IPS DF 19.7 (cell line): ENCODE results near the gene GALNT13.

Source experiments
- DNase-seq: peaks from one replicate; pipeline ENCODE4 v3.0.0-alpha.2; 2013; ENCODE audit warnings: low read depth, low spot score

The GALNT13 gene

GRCh38 chr2:154223726-154224125, 352.0 kb downstream of the GALNT13 start:
- DNase-seq, result no peak

GRCh38 chr2:154226931-154227330, 355.2 kb downstream of the GALNT13 start:
- DNase-seq, result no peak

- no peak for DNase-seq
Measured at GRCh38 chr2:154228566-154229280, 357.0 kb downstream of the GALNT13 start.

- DNase-seq, result no peak
Measured at GRCh38 chr2:154229966-154230365, 358.2 kb downstream of the GALNT13 start.

- no peak for DNase-seq
Measured at GRCh38 chr2:154231021-154231420, 359.3 kb downstream of the GALNT13 start.

DNA sequence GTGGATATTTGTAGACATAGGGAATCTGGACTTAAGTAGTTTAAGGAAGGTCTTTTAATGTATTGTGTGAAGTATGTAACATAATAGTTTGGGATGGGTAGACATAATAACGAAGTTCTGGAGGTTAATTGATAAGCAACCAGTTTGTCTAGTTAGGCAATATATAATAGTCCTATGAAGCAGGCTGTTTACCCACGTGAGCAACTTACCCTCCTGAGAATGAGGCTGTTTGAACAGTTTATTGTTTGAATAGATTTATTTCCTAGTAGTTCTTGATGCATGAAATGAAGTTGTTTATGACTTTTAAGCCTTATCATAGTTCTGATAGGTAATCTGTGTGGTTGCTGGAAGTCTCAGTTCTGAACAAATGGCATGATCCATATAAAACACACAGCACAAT, 361.5 kb downstream of the GALNT13 start:
- DNase-seq, result no peak

GRCh38 chr2:154238252-154238651, 366.5 kb downstream of the GALNT13 start:
- no peak for DNase-seq

GRCh38 chr2:154240316-154240715, 368.6 kb downstream of the GALNT13 start:
- DNase-seq, result no peak

- no peak for DNase-seq
Measured at GRCh38 chr2:154240921-154241379, 369.2 kb downstream of the GALNT13 start.

- no peak for DNase-seq
Measured at GRCh38 chr2:154242687-154243086, 371.0 kb downstream of the GALNT13 start.

GRCh38 chr2:154243685-154244084, 372.0 kb downstream of the GALNT13 start:
- no peak for DNase-seq

GRCh38 chr2:154244932-154245331, 373.2 kb downstream of the GALNT13 start:
- DNase-seq, result no peak

DNA sequence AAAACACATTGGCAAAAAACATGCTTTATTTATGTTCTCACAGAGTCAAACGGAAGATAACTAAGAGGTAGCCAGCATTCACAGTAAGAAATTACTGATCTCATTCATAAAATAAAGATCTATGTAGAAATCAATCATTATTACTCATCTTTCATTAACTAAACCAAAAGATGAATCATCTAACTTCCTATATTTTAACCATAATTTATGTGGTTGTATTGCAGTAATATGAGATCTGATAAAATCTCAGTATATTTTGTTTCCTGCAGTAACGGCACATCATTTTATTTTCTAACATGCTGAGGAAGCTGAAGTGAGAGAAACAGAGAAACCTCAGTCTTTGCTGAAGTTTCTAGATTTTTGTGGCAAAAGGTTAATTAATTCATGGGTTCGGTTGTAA, 375.8 kb downstream of the GALNT13 start:
- no peak for DNase-seq

DNA sequence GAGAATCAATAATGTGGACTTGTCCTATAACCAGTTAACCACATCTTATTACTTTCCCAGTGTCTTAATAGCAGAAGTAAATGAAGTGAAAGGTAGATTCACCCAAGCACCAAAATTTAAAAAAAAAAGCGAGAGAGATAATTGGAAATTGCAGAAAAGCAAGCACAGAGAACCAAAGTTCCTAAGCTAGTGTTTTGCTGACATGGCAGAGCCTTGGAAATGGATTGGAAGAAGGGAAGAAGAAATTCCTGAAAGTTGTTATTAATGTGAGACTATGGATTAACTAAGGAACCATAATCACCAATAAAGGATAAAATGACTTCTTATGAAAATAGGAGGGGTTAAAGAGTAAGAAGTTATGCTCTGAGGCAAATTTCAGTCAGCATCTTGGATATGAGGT, 384.4 kb downstream of the GALNT13 start:
- DNase-seq, result no peak

GRCh38 chr2:154259030-154259429, 387.3 kb downstream of the GALNT13 start:
- DNase-seq, result no peak

- no peak for DNase-seq
Measured at GRCh38 chr2:154261473-154262027, 389.8 kb downstream of the GALNT13 start.

- DNase-seq, result no peak
Measured at GRCh38 chr2:154263206-154263605, 391.5 kb downstream of the GALNT13 start.

GRCh38 chr2:154264024-154264423, 392.3 kb downstream of the GALNT13 start:
- DNase-seq, result no peak

GRCh38 chr2:154267983-154268382, 396.3 kb downstream of the GALNT13 start:
- no peak for DNase-seq

- DNase-seq, result no peak
Measured at GRCh38 chr2:154280543-154280942, 408.8 kb downstream of the GALNT13 start.

DNA sequence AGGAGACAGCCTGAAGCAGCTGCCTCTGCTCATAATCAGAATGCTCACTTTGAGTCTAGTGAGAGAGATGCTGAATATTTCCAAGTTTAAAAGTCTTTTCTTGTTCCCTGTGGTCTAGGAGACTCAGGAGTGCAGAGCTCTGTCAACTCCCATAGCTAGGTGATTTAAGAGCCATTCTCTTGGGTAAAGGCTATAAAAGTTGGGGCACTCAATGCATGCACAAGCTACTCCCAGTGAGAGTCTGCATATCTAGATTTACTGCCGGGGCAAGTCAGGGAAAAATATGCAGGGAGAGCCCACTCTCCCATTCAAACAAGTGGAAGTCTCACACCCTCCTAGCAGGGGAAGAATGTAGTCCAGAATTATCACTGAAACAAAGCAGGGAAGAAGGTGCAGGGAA, 418.1 kb downstream of the GALNT13 start:
- no peak for DNase-seq

DNA sequence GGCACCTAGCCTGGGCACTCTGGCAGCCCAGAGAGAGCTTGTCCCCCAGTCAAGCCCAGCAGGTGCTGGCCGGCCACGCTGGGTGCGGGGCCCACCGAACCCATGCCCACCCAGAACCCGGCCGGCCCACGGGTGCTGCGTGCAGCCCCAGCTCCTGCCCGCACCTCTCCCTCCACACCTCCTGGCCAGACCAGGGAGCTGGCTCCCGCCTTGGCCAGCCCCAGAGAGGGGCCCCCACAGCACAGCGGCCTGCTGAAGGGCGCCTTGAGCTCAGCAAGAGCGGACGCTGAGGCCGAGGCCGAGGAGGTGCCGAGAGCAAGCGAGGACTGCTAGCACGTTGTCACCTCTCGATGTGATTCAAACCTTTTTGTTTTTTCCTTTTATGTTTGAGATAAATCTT, 419.8 kb downstream of the GALNT13 start:
- DNase-seq, result no peak

DNA sequence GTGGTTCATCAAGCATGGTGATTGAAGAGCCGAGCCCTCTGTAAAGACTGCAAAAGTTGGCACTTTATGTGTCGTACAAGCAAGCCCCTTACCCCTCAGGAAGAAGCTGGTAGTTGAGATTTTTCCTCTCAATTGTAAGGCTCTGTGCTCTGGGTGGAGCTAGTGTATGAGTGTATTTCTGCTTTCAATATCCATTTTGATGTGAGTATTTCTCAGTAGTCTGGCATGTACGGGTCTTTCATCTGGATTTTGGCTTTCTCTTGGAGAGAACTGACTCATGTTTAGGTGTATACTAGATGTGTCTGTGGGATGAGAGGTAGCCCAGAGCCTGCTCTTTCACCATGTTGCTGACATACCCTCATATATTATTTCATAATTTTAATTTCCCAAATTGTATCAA, 420.2 kb downstream of the GALNT13 start:
- DNase-seq, result no peak

GRCh38 chr2:154293864-154294263, 422.1 kb downstream of the GALNT13 start:
- DNase-seq, result no peak
